Sigmoid colon (tissue), 7 donors: ENCODE data around the gene EEF2. TPM values are rescaled to one million over a fixed set of nuclear protein-coding genes. Genes with fewer than 3 reads are reported as not detected.
"Not testable (repeated sequence)": the region's sequence is repeated elsewhere in the genome, so short reads cannot be mapped to it uniquely, and the experiment has no call there.

ENCODE experiments used
- DNase-seq: peaks from one replicate; pipeline ENCODE4 v3.0.0-alpha.2; 2019
- H3K27ac ChIP-seq, 4 donors: fragments of 200-600 bp; sonication (generic); one replicate each; pipeline ENCODE4 v1.5.1; 2016 to 2019; ENCODE audit warnings: mild to moderate bottlenecking in 1 of 4
- H3K27me3 ChIP-seq, 3 donors: fragments of 200-600 bp; sonication (generic); one replicate each; pipeline ENCODE4 v1.5.1; 2019; ENCODE audit warnings: mild to moderate bottlenecking in 1 of 3
- H3K36me3 ChIP-seq, 4 donors: fragments of 200-600 bp; sonication (generic); one replicate each; pipeline ENCODE4 v1.5.1; 2016 to 2019
- H3K4me1 ChIP-seq, 4 donors: fragments of 200-600 bp; sonication (generic); one replicate each; pipeline ENCODE4 v1.5.1; 2017 to 2019
- H3K4me3 ChIP-seq, 4 donors: fragments of 200-600 bp; sonication (generic); one replicate each; pipeline ENCODE4 v1.5.1; 2017 to 2019; ENCODE audit warnings: mild to moderate bottlenecking in 2 of 4, moderate library complexity in 1 of 4
- H3K9me3 ChIP-seq, 4 donors: fragments of 200-600 bp in 3 of 4; sonication (generic) in 3 of 4; one replicate each; pipeline versions ENCODE4 v1.5.1 to v1.6.1; 2013 to 2019
- EP300 ChIP-seq, 4 donors: sonication (generic); formaldehyde crosslinking; IDR thresholded peaks; one replicate each; pipeline ENCODE4 v1.6.1; 2017; ENCODE audit warnings: antibody characterized with exemption in 4 of 4
- POLR2A ChIP-seq, 2 donors: fragments of 450-650 bp; IDR thresholded peaks; one replicate each; pipeline ENCODE4 v1.6.1; 2016; ENCODE audit warnings: antibody characterized with exemption in 2 of 2, mild to moderate bottlenecking in 2 of 2, moderate library complexity in 2 of 2
- POLR2AphosphoS5 ChIP-seq, 4 donors: sonication (generic); formaldehyde crosslinking; IDR thresholded peaks; one replicate each; pipeline ENCODE4 v1.6.1; 2017; ENCODE audit warnings: antibody characterized with exemption in 4 of 4
- WGBS, 2 donors: extraction: QIAGEN DNeasy Blood & Tissue Kit; methylation state at CpG; one replicate each; pipeline ENCODE4 v1.1.7; 2013; 5-methylcytosine and 5-hydroxymethylcytosine counted together
- intact Hi-C: fragments of 100-400 bp; cut with DNase I; formaldehyde crosslinking; loops from one replicate; pipeline ENCODE4 v1.15.1; 2023
- polyA plus RNA-seq, 3 donors: library from polyadenylated mRNA; stranded (reverse); fragments of 200-250 nt; gene quantifications; one replicate each; pipeline ENCODE4 v1.2.3, GENCODE V29; 2013
- total RNA-seq, 4 donors: library from RNA; depleted of rRNA; stranded (reverse); fragments of >200 nt; gene quantifications; one replicate each; pipeline ENCODE4 v1.1.0, GENCODE V29; 2016
- TF ChIP-seq, protein P1 (sequence below), 4 experiments: fragments of 450-650 bp in 3 of 4; fragments of 200-600 bp in 1 of 4; IDR thresholded peaks; one replicate each; pipeline ENCODE4 v1.5.1; 2016 to 2019; ENCODE audit warnings: antibody characterized with exemption in 4 of 4, mild to moderate bottlenecking in 3 of 4, moderate library complexity in 2 of 4
- donor health status: healthy with polysubstance abuse.
- donor health status: Bipolar disorder and iron deficiency.
- donor health status: healthy.

EEF2 gene
- total and polyA plus RNA-seq, 7 donors, result 906 to 2,448 (median 1,842) TPM

DNA sequence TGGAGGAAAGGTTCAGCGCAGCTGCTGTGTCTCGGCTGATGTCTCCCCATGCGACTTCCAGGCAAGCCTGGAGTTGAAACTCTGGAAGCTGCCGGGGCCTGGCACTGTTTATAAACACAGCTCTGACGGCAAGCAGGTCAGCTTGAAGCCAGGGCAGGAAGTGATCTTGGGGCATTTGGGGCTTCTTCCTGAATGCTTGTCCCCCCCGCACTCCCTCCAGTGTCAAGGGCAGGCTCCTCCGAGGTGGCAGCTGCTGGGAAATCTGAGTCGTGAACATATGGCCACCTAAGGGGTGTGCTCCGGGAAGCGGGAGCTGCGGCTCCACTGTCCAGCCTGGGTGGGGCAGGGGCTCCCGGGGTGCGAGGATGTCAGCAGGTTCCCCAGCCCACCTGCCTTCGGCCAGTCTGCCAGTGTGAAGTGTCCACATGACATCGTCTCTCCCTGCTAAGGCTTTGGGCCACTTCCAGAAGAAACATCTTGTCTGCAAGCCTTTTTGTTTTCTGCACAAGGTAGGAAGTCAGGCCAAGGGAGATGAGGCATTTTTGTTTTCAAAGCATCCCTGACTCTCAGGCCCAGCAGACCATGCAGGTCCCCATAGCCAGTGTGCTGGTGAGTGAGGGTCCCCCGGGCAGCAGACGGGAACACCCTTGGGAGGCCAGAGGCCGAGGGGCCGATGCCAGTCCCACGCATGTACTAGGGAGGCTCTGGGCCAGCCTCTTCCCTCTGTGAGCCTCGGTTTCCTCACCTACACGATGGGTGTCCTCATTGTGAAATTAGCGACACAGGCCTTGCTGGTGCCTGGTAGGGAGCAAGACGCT lies 24.9 kb upstream of the EEF2 start:
- peaks cover 0 to 78% (median 77%) of the 10 kb centered on the region in 4 donors for H3K4me1 ChIP-seq
- WGBS, 2 donors, result 73 to 76% methylated on average over 24 of the region's 24 CpGs
- intact Hi-C loops, result no loop called here
- H3K27me3 ChIP-seq, result no peaks in the 10 kb centered on the region
- TF ChIP-seq, protein P1, sequence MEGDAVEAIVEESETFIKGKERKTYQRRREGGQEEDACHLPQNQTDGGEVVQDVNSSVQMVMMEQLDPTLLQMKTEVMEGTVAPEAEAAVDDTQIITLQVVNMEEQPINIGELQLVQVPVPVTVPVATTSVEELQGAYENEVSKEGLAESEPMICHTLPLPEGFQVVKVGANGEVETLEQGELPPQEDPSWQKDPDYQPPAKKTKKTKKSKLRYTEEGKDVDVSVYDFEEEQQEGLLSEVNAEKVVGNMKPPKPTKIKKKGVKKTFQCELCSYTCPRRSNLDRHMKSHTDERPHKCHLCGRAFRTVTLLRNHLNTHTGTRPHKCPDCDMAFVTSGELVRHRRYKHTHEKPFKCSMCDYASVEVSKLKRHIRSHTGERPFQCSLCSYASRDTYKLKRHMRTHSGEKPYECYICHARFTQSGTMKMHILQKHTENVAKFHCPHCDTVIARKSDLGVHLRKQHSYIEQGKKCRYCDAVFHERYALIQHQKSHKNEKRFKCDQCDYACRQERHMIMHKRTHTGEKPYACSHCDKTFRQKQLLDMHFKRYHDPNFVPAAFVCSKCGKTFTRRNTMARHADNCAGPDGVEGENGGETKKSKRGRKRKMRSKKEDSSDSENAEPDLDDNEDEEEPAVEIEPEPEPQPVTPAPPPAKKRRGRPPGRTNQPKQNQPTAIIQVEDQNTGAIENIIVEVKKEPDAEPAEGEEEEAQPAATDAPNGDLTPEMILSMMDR (IDR thresholded peaks at IDR 0.05), result no peak
- peak; percentile 15 to 74 (median 68) for TF ChIP-seq POLR2AphosphoS5 (IDR thresholded peaks at IDR 0.05)
- no peak for TF ChIP-seq POLR2A (IDR thresholded peaks at IDR 0.05)
- no peak for TF ChIP-seq EP300 (IDR thresholded peaks at IDR 0.05)
- H3K4me3 ChIP-seq, result peak overlapping the region in 3 of 4 donors; percentile 5 to 100 (median 11)
- no peaks in the 10 kb centered on the region for H3K9me3 ChIP-seq
- H3K36me3 ChIP-seq, result peaks cover 7 to 19% (median 13%) of the 10 kb centered on the region in 4 donors
- H3K27ac ChIP-seq, result peak overlapping the region; percentile 54 to 99 (median 97)
- peak; percentile 78 for DNase-seq

- Histone ChIP-seq H3K4me1 (peaks cover 0 to 56% (median 55%) of the 10 kb centered on the region in 4 donors), H3K27me3 (no peaks in the 10 kb centered on the region), H3K36me3 (peaks cover 0 to 3% (median 2%) of the 10 kb centered on the region in 4 donors), H3K9me3 (no peaks in the 10 kb centered on the region), H3K27ac (peak overlapping the region; percentile 84 to 99 (median 97)), H3K4me3 (peak overlapping the region; percentile 72 to 100 (median 98))
- intact Hi-C loops, result loop anchor here (2.0 kb wide), 2 partner anchors 17 to 59 kb away; partner anchors contain the start of gene ZBTB7A
- WGBS, 2 donors, result 0 to 1% methylated on average over 55 of the region's 55 CpGs
- no peak for DNase-seq
- no peak for TF ChIP-seq POLR2AphosphoS5 (IDR thresholded peaks at IDR 0.05)
- TF ChIP-seq EP300 (IDR thresholded peaks at IDR 0.05), result no peak
- TF ChIP-seq POLR2A (IDR thresholded peaks at IDR 0.05), result no peak
- TF ChIP-seq, protein P1 (IDR thresholded peaks at IDR 0.05), result no peak
These were observed 22.7 kb upstream of the EEF2 start for GRCh38 chr19:4007836-4008539.

DNA sequence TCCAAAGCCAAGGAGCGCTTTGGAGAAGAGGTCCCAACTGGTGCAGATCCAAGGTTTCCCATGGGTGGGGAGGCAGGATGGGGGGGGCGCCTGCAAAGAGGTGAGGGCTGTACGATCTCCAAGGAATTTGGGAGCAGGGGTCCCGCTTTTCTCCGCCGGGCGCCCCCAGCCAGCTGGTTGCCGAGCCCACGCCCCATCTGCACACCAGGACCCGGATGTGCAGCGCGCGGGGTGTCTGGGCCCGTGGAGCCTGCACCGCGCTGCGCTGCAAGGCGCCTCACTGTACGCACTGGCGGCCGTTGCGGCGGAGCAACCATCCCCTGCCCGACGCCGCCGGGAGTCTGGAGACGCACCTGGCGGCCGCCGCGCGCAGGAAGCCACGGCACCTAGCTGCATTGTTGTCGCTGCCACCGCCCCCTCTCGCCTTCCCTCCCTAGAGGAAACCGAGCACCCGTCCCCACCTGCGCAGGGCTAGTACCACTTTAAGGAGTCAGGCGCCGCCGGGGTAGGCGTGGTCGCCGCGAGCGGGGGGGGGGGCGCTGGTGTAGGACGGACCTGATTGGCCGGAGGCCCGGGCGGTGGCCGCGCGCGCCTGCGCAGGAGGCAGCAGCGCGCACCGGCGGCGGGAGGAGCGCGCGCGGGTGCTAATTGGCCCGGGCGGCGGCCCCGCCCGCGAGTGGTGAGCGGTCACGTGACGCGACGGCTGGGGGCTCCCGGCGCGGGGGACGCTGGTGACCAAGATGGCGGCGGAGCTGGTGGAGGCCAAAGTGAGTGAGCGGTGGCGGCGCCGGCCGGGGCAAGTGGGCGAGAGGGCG lies 22.0 kb upstream of the EEF2 start, which contains the start of gene PIAS4:
Gene PIAS4, plus strand, starts transcription at position 716 of the 815 bp plus-strand sequence. Its CDS starts 25 bp downstream, at position 741.
- no peaks in the 10 kb centered on the region for H3K27me3 ChIP-seq
- peak within 1 kb of the TSS; percentile 84 to 99 (median 97) for H3K27ac ChIP-seq
- no peaks in the 10 kb centered on the region for H3K9me3 ChIP-seq
- peak in 1 of 2 donors; percentile 49 for TF ChIP-seq POLR2A (IDR thresholded peaks at IDR 0.05)
- TF ChIP-seq EP300 (IDR thresholded peaks at IDR 0.05), result no peak
- peak; percentile 30 to 87 (median 78) for TF ChIP-seq POLR2AphosphoS5 (IDR thresholded peaks at IDR 0.05)
- TF ChIP-seq, protein P1 (IDR thresholded peaks at IDR 0.05), result no peak
- peaks cover 0 to 48% (median 47%) of the 10 kb centered on the region in 4 donors for H3K4me1 ChIP-seq
- H3K36me3 ChIP-seq, result no peaks in the 10 kb centered on the region
- peak; percentile 97 for DNase-seq
- 0 to 1% methylated on average over 91 of the region's 91 CpGs for WGBS, 2 donors
- peak within 1 kb of the TSS; percentile 72 to 100 (median 98) for H3K4me3 ChIP-seq
- intact Hi-C loops, result loop anchor here (2.0 kb wide), 2 partner anchors 16 to 60 kb away; partner anchors contain the start of gene ZBTB7A

- WGBS, 2 donors, result 96 to 97% methylated on average over 9 of the region's 9 CpGs
- H3K36me3 ChIP-seq, H3K27ac ChIP-seq, H3K27me3 ChIP-seq, intact Hi-C loops, H3K9me3 ChIP-seq, H3K4me3 ChIP-seq, DNase-seq: not testable (repeated sequence)
- peaks cover 0 to 33% (median 32%) of the 10 kb centered on the region in 4 donors for H3K4me1 ChIP-seq
These were observed 20.2 kb upstream of the EEF2 start for GRCh38 chr19:4005436-4005835.

DNA sequence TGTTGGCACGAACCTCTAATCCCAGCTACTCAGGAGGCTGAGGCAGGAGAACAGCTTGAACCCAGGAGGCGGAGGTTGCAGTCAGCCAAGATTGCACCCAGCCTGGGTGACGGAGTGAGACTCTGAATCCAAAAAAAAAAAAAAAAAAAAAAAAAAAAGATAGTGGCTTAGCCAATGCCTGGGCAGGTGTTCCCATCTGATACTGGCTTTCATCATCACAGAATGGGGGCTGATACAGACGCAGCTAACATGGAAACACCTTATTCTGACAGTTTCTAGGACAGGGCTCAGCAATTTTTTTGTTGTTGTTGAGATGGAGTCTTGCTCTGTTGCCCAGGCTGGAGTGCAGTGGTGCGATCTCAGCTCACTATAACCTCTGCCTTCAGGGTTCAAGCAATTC lies 15.5 kb upstream of the EEF2 start:
- intact Hi-C loops, H3K4me1 ChIP-seq: not testable (repeated sequence)

DNA sequence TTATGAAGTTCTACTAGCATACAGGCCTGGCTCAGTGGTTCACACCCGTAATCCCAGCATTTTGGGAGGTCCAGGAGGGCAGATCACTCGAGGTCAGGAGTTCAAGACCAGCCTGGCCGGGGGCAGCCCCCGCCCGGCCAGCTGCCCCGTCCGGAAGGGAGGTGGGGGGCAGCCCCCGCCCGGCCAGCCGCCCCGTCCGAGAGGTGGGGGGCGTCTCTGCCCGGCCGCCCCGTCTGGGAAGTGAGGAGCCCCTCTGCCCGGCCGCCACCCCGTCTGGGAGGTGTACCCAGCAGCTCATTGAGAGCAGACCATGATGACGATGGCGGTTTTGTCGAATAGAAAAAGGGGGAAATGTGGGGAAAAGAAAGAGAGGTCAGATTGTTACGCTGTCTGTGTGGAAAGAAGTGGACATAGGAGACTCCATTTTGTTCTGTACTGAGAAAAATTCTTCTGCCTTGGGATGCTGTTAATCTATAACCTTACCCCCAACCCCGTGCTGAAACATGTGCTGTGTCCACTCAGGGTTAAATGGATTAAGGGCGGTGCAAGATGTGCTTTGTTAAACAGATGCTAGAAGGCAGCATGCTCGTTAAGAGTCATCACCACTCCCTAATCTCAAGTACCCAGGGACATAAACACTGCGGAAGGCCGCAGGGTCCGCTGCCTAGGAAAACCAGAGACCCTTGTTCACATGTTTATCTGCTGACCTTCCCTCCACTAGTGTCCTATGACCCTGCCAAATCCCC lies 13.6 kb upstream of the EEF2 start:
- H3K27me3 ChIP-seq, H3K27ac ChIP-seq, H3K36me3 ChIP-seq, DNase-seq, H3K4me3 ChIP-seq, H3K9me3 ChIP-seq, H3K4me1 ChIP-seq, intact Hi-C loops: not testable (repeated sequence)
- 82 to 84% methylated on average over 29 of the region's 29 CpGs for WGBS, 2 donors

More for the DNA sequence above, 15.5 kb upstream of the EEF2 start:
- H3K36me3 ChIP-seq, H3K4me3 ChIP-seq, H3K27me3 ChIP-seq, DNase-seq, H3K27ac ChIP-seq, H3K9me3 ChIP-seq: not testable (repeated sequence)
- WGBS, 2 donors, result 87 to 93% methylated on average over 5 of the region's 5 CpGs
